SK-N-DZ (cell line): ENCODE results near the gene IRF2.

Experiments
- DNase-seq: peaks from one replicate; pipeline ENCODE4 v3.0.0-alpha.2; 2015; ENCODE audit warnings: low spot score

IRF2 gene

DNA sequence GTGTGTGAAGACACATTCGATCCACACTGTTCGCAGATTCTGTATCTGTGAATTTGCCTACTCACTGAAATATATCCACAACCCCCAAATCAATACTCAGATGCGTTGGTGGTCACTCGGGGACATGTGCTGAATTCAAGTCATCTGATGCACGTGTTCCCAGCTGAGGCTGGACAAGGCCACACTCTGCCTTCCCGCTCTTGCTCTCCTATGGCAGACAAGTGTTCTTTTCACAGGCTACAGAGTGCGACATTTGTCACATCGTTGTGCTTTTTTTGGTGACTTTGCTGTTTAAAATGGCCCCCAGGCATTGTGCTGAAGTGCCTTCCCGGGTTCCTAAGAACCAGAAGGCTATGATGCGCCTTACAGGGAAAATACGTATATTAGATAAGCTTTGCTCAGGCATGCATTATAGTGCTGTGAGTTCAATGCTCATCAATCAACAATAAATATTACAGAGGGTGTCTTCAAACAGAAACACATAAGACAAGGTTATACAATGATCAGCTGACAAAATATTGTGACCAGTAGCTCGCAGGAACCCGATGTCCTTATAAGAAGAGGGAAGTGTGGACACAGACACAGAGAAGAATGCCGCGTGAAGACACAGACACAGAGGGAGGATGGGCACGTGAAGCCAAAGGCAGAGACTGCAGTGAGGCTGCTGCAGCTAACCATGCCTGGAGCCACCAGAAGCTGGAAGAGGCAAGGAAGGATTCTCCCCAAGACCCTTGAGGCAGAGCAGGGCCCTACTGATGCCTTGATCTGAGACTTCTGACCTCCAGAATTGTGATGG is 42.0 kb downstream of the IRF2 start:
- no peak for DNase-seq

GRCh38 chr4:184430163-184430562 is 44.2 kb downstream of the IRF2 start:
- DNase-seq, result no peak

DNA sequence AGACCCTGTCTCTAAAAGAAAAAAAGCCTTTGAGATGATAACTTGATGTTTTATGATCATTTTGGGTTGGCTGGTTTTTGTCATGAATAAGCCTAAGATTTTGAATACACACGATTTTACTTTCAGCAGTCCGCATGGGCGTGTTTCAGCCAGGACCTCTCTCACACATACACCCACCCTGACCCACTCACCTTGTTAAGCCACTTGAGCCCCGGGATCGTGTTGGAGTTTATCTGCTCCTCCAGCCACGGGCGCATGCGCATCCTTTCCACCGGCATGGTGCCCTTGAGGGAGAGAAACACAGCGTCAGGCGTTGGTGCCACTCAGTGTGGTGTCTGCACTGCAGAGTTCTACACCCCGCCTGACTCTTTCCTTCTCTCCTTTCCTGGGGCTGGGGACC is 45.6 kb downstream of the IRF2 start:
- DNase-seq, result no peak

- DNase-seq, result no peak
Observed at GRCh38 chr4:184427687-184428086, 46.7 kb downstream of the IRF2 start.

DNA sequence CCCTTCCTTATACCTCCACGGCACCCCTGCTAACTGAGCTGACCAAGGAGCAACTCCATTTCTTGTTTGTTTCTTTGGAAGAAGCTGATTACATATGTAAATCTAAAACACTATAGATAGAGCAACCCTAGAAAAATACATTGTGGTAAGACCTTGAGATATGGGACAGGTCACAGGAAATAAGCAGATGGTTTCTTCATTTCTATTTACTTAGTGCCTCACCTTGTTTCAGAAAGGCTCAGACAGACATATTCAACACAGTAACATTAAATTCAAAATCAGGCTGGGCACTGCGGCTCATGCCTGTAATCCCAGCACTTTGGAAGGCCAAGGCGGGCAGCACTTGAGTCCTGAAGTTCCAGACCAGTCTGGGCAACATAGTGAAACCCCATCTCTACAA is 47.3 kb downstream of the IRF2 start:
- DNase-seq, result no peak

DNA sequence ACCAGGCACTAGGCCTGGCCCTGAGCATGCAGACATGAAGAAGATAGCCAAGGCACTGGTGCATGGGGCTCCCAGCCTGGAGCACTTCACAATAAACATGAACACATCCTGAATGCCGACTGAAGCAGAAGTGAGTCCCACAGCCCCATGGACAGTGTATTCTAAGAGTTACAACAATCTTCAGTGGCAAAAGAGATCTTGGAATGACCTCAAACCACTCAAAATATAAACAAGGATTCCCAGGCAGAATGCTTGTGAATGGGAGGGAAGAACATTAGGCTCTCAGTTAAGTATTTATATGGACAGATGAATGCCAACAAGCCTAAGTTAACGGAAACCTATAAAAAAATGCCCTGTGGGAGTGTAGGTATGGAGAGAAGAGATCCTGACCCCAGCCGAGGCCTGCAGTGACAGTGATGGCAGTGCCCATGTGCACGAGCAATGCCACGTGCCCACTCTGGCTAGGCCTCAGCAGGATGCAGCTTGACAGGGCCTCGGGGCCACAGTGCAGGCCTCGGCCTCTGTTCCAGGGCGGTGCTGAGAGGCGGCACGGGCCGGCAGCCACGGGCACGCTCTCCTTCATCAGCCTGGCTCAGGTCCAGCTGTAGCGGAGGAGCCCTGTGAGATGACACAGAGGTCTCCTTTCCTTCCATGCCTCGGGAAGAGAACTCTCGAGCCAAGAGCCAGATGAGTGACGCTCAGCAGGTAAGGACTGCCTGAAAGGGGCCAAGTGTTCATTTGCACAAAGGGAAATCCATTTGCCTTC is 49.2 kb downstream of the IRF2 start:
- no peak for DNase-seq

DNA sequence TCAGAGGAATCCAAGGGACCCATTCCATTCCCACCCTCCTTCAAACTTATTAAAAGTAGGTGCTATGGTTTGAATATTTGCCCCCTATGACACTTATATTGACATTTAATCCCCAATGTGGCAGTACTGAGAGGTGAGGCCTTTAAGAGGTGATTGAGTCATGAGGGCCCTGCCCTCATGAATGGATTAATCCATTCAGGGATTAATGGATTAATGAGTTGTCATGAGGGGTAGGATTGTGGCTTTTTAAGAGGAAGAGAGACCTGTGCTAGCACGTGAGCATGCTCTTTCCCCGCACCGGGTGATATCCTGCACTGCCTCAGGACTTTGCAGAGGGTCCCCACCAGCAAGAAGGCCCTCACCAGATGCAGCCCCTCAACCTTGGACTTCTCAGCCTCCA is 50.1 kb downstream of the IRF2 start:
- DNase-seq, result no peak

- DNase-seq, result no peak
Observed at GRCh38 chr4:184423003-184423686, 51.2 kb downstream of the IRF2 start.

GRCh38 chr4:184422378-184422777 is 52.0 kb downstream of the IRF2 start:
- DNase-seq, result no peak

DNA sequence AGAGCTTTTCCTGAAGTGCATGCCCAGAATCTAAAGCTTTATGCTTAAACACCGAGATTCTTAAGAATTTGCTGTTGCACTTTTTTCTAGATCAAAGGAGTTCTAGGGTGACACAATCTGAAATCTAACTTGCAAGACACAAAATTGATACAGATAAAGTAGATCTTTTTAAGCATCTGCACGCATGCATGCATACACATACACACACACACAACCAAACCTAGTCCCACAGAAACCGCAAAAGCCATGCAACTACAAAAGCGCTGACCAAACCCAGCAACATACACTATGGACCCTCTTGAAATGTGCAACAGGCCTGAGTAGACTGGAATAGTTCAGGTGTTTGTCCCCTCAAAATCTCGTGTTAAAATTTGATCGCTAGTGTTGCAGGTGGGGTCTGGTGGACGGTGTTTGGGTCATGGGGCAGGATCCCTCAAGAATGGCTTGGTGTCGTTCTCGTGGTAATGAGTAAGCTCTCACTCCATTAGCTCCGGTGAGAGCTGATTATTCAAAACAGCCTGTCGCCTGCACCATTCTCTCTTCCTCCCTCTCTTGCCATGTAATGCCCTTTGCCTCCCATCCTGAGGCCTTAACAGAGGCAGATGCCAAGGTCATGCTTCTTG is 52.7 kb downstream of the IRF2 start:
- no peak for DNase-seq

GRCh38 chr4:184420881-184421416 is 53.4 kb downstream of the IRF2 start:
- no peak for DNase-seq

- DNase-seq, result no peak
Observed at GRCh38 chr4:184420402-184420801, 53.9 kb downstream of the IRF2 start.

- no peak for DNase-seq
Observed at GRCh38 chr4:184419976-184420375, 54.4 kb downstream of the IRF2 start.

DNA sequence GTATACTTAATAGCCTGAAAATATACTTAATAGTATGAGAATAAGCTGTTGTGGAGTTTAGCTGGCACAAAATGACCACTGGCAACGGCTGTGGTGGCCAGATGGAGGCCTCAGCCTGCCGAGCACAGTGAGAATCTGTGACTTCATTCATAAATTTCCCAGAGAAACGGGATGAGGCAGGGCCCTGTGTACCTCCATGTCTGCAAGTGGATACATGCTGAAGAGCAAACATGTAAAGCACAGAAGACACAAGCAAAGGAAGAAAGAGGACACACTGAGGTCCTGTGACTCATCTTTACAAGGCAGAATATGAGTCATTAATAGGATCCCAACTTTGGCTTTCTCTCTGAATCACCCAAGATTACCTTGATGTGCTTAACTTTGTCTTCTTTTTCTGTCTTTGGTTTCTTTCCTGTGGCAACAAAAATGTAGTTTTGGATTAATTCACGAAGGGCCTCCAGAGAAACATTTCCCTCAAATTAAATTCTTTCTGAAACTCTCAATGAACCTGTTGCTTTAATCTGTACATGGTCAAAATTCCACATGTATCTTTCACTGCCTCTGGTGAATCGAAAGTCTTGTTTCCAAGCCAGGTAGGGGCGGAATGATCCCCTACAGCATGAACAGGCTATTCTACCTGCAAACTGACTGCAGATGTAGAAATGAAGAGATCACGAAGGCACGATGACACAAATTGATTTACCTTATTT is 56.4 kb downstream of the IRF2 start:
- DNase-seq, result no peak

DNA sequence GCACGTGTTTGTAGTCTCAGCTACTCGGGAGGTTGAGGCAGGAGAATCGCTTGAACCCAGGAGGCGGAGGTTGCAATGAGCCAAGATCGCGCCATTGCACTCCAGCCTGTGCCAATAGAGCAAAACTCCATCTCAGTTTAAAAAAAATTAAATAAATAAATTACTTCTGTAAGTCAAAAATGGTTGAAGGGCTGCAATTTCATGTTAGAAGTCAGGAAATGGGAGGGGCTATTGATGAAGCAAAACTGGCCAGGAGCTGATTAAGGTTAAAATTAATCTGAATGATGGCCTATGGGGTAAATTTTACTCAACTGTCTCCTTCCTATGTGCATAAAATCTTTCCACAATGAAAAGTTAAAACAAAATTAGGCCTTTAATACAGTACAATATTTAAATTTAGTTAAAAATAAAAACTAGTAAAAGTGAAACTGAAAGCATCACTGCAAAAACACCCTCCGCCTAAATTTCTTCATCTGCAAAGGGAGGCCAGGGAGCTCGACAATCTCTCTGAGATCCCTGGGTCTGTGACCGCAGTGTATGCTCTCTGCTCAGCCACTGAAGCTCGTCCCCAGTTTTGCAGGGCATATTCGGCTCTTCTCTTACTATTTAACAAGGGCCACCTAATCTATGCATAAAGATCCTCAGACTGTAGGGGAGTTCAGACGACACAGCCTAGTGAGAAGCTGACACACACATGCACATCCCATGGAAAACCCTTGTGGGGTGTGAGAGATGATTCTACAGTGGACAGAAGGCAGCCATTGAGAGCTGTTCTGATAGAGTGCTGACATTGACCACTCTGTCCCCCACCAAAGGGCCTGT is 57.2 kb downstream of the IRF2 start:
- DNase-seq, result no peak

GRCh38 chr4:184415071-184415470 is 59.3 kb downstream of the IRF2 start:
- DNase-seq, result no peak

DNA sequence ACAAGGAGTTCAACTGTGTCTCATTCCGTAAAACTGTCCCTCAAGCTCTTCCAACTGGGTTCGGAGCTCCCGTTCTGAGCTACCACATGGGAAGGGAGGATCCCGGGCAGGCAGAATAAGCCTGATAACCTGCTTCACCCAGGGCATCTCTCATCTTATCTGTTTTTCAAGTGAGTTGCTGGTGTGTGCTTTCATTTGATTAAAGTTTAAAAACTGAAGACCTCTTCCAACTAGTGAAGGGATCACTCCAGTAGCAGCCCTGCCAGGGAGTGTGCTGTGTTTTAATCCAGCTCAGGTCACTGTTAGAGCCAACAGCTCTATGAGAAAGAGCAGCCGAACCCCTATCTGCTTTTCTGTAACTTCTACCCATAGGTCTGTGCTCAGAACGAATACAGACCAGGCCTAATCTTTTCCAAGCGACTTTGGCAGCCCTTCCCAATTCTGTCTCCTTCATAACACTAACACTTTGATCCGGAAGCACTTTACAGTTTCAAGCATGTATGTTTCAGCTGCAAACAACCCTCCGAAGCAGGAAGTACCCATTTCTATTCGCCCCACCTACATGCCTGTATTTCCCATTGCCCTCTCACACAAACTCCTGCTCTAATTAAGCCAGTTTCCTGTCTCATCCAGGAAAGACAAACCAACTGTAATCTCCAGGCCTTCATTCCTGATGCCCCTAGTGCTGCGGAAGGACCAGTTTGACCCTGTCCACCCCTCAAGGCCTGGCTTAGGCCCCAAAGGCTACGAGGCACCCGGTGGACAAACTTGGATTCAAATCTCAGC is 60.9 kb downstream of the IRF2 start:
- no peak for DNase-seq

DNA sequence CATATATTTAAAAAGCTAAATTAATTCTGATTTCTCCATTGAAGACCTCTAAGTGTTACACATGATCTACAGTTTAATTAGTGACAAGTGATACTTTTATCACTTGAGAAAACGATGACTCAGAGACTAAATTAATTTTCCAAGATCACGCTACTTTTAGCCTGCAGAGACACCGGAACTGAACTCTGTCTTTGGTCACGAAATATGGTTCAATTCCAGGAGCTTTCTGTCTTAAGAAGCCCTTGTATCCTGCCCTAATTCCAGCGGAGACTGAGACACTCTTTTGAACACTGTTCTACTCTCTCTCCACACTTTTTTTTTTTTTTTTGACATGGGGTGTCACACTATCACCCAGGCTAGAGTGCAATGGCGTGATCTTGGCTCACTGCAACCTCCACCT is 63.6 kb downstream of the IRF2 start:
- no peak for DNase-seq

DNA sequence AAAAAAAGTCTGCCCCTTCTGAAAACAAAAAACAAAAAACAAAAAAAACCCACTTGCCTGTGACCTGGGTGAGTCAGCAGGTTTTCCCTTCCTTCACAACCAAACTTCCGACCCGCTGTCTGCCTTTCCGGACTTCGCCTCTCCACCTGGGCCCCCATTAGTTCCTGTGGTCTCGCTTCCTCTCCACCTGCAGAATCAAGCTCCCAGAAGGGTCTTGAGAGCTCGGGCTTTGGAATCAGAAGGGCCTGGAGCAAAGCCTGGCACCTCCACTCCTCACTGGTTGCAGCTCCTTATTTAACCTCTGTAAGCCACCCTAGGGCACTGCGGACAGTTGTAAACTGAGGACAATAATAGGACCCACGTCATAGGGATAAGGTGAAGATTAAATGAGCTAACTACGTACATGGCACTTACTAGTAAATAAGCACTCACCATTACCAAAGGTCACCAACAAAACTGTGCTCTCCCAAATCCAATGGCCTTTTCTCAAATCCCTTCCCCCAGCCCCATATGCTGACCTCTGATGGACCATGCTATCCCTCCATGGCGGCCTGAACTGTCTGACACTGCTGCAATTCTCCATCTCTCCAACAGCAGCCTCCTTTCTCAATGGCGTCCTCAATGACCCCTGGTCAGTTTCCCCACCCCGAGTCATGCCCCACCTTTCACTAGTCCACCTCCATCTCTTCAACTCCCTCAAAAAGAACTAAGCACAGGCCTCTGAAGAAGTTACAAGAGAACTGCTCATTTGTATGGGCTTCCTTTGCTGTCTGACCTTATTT is 64.2 kb downstream of the IRF2 start:
- DNase-seq, result no peak
